HS-5 (cell line): ENCODE results near the gene DYSF.

Experiments
- DNase-seq: peaks from one replicate; pipeline ENCODE4 v3.0.0-alpha.2; 2012; ENCODE audit warnings: low read depth

DYSF gene

GRCh38 chr2:71706836-71707235 lies 253.5 kb downstream of the DYSF start:
- DNase-seq = no peak

GRCh38 chr2:71710367-71711132 lies 257.2 kb downstream of the DYSF start:
- DNase-seq = no peak

- DNase-seq = peak; percentile 18
These were observed 257.9 kb downstream of the DYSF start for GRCh38 chr2:71711133-71711855.

GRCh38 chr2:71712158-71712818 lies 258.9 kb downstream of the DYSF start:
- DNase-seq = no peak

- no peak for DNase-seq
These were observed 260.5 kb downstream of the DYSF start for GRCh38 chr2:71713581-71714580.

GRCh38 chr2:71714601-71715240 lies 261.4 kb downstream of the DYSF start:
- no peak for DNase-seq

- DNase-seq = no peak
These were observed 261.9 kb downstream of the DYSF start for GRCh38 chr2:71715241-71715750.

- DNase-seq = no peak
These were observed 262.8 kb downstream of the DYSF start for GRCh38 chr2:71715951-71716696.

- peak; percentile 55 for DNase-seq
These were observed 263.6 kb downstream of the DYSF start for GRCh38 chr2:71716697-71717624.

GRCh38 chr2:71718686-71719085 lies 265.3 kb downstream of the DYSF start:
- no peak for DNase-seq

GRCh38 chr2:71719520-71720282 lies 266.3 kb downstream of the DYSF start:
- no peak for DNase-seq

GRCh38 chr2:71720283-71720560 lies 266.9 kb downstream of the DYSF start:
- DNase-seq = no peak

- no peak for DNase-seq
These were observed 267.4 kb downstream of the DYSF start for GRCh38 chr2:71720596-71721361.

- DNase-seq = no peak
These were observed 268.0 kb downstream of the DYSF start for GRCh38 chr2:71721362-71721665.

GRCh38 chr2:71721669-71722068 lies 268.3 kb downstream of the DYSF start:
- DNase-seq = no peak

GRCh38 chr2:71722286-71722685 lies 268.9 kb downstream of the DYSF start:
- no peak for DNase-seq

GRCh38 chr2:71724793-71725192 lies 271.4 kb downstream of the DYSF start:
- no peak for DNase-seq

- no peak for DNase-seq
These were observed 272.5 kb downstream of the DYSF start for GRCh38 chr2:71725836-71726235.
